ENCODE results near the gene CACNG7.

The CACNG7 gene

DNA sequence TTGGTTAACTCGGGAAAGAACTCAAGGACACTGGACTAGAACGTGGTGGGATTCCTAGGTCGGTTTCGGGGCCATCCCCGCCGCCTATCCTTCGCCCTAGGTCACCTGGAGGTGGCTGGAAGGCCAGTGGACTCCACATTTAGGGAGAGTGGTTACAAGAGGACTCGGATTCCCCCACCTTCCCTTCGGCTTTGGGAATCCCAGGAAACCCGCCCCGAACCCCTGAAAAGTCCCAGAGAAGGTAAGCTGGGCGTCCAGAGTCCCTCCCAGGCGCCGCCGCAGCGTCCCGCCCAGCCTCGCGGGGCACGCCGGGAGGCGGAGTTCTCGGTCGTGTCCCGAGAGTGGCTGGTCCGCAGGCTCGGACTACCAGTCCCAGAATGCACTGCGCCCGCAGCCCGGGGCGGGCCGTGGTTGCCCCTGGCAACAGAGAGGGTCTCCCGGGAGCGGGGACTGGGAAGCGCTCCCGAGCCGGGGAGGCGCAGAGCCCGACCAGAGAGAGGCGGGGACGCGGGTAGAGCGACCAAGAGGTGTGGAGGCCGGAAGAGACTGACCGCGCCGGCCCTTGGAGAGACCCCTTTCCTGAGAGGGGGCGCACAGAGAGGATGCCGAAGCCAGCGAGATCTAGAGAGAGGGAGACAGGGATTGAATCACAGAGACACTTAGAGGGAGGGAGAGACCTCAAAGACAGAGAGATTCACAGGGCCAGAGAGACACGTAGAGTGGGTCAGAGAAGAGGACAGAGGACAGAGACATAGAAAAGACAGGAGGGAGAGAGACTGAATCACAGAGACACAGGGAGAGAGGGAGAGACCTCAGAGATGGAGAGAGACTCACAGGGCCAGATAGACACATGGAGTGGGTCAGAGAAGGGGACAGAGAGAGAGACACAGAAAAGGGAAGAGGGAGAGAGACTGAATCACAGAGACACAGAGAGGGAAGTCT lies 29.7 kb upstream of the CACNG7 start:
- DNase-seq (ENCODE audit: low spot score) = peak; percentile 93

DNA sequence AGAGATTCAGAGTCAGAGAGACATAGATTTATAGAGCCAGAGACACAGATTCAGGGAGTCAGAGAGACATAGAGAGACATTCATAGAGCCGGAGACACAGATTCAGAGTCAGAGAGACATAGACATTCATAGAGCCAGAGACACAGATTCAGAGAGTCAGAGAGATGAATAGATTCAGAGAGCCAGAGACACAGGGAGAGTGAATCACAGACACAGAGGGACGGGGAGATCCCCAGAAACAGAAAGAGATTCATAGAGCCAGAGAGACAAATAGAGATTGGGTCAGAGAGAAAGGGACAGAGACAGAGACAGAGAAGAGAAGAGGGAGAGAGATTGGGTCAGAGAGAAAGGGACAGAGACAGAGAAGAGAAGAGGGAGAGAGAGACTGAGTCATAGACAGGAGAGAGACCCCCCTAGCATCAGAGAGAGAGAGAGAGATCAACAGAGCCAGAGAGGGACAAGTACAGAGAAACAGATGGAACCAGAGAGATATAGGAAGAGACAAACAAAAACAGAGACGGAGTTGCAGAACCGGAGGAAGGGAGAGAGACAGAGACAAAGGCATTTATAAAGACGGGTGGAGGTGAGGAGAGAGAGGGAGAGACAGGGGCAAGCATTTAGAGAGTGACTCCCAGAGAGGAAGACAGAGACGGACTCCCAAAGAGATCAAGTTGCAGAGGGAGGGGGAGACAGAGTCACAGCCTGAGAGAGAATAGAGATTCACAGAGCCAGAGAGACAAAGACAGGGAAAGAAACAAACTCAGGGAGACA lies 28.2 kb upstream of the CACNG7 start:
- DNase-seq (ENCODE audit: low spot score) = no peak

DNA sequence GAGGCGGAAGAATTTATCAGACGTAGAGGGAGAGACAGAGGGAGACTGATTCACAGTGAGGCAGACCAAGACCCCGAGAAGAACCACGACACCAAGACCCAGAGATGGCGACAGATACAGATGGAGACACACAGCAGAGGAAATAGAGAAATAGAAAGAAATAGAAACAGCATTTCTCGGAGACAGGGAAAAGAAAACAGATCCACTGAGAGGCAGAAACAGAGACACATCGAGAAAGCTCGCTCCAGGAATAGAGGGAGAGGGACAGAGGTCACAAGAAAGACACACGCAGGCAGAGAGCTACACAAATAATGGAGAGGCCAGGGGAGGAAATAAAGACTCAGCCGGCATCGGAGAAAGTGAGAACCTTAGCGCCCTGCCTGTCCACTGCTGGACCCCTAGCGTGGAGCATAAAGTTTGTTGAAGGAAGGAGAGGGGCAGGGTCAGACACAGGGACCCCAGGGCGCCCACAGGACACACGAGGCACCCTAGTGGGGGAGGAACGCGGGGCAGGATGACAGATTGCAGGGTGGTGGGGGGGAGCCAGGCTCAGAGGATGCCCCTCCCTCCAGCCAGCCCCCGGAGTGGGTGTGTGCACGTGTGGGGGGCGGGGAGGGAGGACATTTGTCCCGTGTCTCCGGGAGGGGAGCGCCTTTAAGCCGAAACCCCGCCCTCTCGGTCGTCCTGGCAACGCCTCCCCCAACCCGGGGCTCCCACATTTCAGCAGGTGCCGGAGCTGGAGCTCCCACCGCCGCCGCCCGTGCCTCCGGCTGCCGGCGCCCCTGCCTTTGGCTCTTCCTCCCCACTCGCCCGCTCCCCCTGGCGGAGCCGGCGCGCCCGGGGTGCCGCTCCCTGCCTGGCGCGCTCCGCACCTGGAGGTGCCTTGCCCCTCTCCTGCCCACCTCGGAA lies 27.3 kb upstream of the CACNG7 start, which contains the start of gene PRKCG:
Gene PRKCG (plus strand): TSS at position 716 of the 909 bp plus-strand sequence. CDS start 298 bp downstream, outside the sequence.
- peak; percentile 41 for DNase-seq (ENCODE audit: low spot score)

DNA sequence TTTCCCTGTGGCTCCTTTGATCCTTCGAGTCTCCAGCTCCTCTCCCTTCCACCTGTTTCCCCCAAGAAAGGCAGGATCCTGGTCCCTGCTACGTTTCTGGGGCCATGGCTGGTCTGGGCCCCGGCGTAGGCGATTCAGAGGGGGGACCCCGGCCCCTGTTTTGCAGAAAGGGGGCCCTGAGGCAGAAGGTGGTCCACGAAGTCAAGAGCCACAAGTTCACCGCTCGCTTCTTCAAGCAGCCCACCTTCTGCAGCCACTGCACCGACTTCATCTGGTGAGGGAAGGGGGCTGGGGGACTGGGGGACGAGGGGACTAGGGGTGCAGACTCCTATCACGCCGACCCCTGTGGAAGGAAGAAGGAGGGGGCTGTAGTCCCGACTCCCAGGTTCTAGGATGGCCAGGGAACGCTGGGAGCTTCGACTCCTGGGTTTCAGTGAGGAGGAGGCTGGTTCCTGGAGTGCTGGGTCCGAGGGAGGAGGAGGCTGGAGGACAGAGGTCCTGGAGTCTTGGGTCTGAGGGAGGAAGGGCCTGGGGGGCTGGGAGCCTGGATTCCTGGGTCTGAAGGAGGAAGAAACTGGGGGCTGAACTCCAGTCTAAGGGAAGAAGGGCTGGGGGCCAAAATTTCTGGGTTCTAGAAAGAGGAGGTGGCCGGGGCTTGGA lies 26.6 kb upstream of the CACNG7 start:
- no peak for DNase-seq (ENCODE audit: low spot score)

DNA sequence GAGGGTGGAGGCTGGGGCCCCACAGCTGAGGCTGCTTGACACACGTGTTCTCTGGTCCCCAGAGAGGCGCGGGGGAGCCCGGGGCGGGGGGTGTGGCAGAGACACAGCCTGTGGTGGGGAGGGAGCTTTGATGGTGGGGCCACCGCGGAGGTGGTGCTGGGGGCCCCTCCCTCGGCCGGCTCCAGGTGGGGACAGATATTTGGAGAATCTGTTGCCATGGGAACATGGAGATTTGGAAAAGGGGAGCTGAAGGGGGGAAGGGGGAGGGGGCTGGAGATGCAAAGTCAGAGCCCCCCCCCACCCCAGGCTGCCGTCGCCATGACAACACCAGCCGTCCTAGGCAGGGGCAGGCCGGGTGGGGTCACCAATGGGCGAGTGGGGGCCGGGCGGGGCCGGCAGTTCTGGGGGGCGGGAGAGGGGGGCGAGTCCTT lies 25.8 kb upstream of the CACNG7 start:
- DNase-seq (ENCODE audit: low spot score) = no peak

DNA sequence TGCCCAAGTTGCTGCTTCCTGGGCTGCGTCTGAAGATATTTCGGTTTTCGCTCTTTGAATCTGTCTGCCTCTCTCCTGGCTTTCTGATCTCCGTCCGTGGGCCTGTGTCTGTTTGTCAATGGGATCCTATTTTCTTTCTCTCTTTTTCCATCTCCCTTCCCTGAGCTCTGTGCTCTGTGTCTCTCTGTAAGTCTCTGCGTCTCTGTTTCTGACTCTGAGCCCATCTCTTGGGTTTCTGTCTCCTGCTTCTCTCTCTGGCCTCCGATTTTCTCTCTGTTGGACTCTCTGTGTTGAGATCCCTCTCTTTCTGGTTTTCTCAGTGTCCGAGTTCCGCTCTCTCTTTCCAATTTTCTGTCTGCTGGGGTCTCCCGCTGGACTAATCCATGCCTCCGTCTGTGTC lies 25.3 kb upstream of the CACNG7 start:
- DNase-seq (ENCODE audit: low spot score) = no peak

DNA sequence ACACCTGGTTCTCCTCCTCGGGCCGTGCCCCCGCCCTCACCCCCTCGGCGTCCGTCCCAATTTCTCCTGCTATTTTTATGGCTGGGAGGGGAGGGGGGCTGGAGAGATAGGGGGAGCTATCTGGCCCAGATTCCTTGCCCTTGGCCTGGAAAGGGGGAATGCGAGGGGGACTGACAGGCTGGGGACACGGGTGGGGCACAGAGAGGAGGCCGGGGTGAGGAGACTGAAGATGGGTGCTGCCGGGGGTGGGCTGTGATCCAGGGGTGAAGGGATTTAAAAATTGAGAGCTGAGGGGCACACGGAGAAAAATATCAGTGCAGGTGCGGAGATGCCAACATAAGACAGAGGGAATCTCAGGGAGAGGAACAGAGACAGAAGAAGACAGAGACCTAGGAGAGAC lies 24.8 kb upstream of the CACNG7 start:
- no peak for DNase-seq (ENCODE audit: low spot score)

DNA sequence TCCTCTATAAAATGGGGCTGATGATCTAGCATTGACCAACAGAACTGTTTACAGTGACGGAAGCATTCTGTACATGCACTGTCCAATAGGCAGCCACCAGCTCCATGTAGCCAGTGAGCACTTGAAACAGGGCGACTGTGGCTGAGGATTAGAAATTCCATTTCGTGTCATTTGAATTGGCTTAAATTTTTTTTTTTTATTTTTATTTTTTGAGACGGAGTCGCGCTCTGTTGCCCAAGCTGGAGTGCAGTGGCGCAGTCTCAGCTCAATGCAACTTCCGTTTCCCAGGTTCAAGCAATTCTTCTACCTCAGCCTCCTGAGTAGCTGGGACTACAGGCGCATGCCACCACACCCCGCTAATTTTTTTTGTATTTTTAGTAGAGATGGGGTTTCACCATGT lies 24.0 kb upstream of the CACNG7 start:
- no peak for DNase-seq (ENCODE audit: low spot score)

DNA sequence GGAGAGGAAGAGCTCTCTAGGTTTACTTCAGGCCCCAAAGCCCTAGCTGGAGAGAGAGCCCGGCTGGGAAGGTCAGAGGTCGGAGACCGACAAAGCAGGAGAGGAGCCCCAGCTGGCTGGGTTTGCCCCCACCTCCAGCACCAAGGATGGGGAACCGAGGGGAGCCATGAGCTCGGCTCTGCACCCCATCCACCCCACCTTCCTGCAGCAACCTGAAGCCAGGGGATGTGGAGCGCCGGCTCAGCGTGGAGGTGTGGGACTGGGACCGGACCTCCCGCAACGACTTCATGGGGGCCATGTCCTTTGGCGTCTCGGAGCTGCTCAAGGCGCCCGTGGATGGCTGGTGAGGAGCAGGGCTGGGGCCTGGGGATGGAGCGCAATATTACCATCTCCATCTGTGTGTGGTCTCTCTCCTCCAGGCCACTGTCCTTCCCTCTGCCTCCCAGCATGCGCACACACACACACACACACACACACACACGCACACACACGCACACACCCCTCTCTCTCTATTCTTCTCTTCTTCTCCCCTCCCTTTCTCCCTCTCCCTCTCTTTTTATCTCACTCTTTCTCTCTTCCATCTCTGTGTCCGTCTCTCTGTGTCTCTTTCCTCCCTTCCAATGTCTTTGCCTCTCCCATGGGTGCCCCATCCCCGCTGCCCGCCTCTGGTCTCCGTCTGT lies 16.6 kb upstream of the CACNG7 start:
- no peak for DNase-seq (ENCODE audit: low spot score)

DNA sequence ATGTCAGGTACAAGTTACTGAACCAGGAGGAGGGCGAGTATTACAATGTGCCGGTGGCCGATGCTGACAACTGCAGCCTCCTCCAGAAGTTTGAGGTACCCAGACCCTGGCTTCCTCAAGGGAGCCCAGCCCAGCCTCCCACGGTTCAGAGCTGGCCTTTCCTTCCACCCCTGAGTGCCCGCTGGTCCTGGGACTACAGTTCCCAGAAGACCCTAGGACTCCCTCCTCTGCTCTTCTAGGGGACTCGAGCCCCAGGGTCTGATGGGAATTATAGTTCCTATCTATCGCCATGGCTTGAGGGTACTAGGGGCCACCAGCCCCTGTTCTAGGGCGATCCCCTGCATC lies 16.1 kb upstream of the CACNG7 start:
- no peak for DNase-seq (ENCODE audit: low spot score)

DNA sequence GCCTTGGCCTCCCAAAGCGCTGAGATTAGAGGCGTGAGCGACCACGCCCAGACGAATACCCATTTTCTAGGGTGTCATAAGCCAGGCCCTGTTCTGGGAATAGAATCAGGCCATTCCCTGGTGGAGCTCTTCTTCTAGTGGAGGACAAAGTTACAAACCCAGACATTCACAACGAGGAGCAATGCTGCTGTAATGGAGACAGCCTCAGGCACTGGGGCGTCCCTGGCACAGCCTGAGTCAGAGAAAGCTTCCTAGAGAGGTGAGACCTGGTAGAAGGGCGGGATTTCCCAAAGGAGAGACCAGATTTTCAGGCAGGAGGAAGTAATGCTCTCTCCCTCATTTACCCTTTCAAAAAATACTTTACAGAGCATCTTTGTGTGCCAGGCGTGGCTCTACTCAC lies 14.4 kb upstream of the CACNG7 start:
- DNase-seq (ENCODE audit: low spot score) = no peak

DNA sequence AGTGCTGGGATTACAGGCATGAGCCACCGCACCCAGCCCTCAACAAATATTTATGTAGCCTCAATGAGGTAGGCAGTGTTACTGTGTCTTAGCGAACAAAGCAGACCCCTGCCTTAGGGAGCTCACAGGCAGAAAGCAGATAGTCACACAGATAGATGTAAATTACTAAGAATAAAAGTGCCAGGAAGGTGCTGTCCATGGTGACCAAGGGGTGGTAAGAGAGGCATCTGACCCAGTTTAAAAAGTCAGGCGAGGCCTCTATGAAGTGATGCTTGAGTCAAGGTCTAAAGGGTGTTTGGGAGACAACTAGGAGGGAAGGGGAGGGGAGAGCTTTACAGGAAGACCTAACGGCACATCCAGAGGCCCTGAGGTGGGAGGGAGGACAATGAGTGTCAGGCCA lies 12.4 kb upstream of the CACNG7 start:
- no peak for DNase-seq (ENCODE audit: low spot score)

DNA sequence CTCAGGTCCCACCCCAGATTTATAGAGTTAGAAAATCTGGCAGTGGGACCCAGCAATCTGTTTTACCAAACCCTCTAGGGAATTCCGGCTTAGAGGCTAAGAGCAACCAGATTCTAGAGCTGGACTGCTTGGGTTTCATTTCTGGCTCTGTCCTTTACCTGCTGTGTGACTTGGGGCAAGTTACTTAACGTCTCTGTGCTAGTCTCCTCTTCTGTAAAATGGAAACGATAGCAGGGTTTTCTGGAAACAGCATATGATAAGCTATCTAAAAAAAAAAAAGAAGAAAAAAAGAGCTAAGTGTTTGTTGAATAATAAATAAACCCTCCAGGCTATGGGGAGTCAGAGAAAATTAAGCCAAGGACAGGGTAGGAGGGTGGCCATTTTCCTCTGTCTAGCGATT lies 11.6 kb upstream of the CACNG7 start:
- no peak for DNase-seq (ENCODE audit: low spot score)

DNA sequence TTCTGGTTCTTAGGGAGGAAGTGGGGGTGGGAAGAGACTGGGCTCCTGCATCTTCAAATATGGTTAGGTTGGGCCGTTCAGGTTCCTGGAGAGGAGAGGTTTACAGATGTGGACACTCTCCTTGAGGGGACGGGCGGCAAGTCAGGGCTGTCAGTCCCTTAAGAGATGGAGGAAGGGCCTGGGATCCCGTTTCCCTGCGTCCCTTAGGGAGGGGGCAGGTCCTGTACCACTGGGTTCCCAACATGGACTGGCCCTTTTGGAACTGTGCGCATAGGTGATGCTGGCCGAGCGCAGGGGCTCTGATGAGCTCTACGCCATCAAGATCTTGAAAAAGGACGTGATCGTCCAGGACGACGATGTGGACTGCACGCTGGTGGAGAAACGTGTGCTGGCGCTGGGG lies 10.9 kb upstream of the CACNG7 start:
- DNase-seq (ENCODE audit: low spot score) = no peak

DNA sequence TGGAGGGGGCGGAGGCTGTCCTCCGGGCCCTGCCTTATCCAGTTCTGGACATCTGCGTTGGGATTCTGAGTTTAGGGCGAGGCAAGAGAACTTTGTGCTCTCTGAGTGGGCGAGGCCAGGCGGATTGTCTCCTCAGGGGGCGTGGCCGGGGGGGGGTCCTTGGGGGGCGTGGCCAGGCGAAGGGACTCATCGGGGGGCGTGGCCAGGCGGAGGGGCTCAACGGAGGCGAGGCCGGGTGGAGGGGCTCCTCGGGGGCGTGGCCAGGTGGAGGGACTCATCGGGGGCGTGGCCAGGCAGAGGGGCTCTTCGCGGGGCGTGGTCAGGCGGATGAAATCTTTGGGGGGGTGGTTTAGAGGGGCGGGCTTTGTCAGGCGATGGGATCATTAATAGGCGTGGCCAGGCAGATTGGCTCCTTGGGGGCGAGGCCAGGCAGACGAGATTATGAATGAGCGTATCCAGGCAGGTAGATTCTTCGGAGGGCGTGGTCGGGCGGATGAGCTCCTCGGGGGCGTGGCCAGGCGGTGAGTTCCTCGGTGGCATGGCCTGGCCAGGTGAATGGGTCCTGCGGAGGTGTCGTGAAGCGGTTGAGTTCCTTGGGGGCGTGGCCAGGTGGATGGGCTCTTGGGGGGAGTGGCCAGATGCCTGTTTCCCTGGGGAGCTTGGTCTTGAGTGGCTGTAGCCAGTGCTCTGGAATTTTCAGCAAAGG lies 10.3 kb upstream of the CACNG7 start:
- DNase-seq (ENCODE audit: low spot score) = no peak

DNA sequence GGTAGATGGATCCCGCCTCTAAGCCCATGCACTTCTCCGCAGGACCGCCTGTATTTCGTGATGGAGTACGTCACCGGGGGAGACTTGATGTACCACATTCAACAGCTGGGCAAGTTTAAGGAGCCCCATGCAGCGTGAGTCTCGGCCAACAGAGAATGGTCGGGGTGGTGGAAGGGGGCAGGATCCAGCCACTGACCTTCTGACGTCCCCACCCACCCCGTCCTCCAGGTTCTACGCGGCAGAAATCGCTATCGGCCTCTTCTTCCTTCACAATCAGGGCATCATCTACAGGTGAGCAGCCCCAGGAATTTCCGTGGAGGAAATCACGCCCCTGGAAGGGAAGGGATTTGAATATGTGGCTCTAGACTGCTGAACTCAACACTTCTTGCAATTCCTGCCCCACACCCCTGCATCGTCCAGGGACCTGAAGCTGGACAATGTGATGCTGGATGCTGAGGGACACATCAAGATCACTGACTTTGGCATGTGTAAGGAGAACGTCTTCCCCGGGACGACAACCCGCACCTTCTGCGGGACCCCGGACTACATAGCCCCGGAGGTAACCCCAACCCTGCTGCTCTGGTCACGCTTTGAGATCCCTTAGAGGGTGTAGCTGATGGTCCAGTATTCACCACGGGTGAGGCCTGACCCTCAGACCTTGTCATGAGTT lies 8.8 kb upstream of the CACNG7 start:
- no peak for DNase-seq (ENCODE audit: low spot score)

DNA sequence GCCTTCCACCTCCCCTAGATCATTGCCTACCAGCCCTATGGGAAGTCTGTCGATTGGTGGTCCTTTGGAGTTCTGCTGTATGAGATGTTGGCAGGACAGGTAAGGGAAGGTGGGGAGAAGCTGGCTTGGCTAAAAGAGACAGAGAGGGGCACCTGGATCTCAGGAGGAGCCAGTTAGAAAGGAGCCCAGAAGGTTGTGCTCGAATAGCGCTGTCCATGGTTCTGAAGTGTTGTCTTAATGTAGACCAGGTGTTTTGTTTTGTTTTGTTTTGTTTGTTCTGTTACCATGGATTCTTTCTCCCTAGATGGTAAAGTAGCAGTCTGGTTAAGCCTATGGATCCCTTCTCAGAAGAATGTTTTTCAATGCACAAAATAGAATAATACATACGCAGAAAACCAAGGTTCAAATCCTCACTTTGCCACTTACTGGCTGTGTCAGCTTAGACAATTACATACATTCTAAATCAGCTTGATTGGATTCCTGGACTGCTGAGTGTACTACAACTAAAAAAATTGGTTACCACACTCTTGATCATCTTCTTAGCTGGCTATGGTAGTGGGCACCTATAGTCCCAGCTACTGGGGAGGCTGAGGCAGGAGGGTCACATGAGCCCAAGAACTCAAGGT lies 5.9 kb upstream of the CACNG7 start:
- no peak for DNase-seq (ENCODE audit: low spot score)

DNA sequence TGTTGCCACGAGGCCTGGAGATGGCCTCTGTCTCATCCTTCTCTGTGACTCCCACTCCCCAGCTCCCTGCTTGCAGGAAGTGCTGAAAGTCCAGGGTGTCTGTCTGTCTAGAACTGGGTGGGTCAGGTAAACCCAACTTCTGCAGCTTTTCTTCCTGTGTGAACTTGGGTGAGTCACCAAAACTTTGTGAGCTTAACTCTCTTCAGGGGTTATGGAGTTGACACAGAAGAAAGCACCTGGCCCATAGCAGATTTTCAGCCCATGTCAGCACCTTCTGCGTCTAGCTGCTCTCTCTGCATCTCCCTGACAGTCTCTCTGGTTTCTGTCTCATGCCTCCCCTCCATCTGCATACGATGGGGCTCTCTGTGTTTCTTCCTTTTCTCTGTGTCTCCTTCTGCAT lies 4.2 kb upstream of the CACNG7 start:
- no peak for DNase-seq (ENCODE audit: low spot score)

DNA sequence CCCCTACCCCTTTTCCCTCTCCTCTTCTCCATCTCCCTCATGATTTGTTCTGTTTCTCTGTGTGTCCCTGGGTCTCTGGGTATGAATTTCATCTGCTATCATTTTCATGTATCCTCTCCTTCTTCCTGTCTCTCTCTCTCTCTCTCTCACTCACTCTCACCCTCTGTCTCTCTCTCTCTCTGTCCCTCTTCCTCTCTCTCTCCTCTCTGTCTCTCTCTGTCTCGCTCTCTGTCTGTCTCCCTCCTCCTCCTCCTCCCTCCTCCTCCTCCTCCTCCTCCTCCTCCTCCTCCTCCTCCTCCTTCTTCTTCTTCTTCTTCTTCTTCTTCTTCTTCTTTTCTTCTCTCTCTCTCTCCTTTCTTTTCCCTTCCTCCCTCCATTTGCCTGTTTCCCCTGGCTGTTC lies 3.3 kb upstream of the CACNG7 start:
- DNase-seq (ENCODE audit: low spot score) = no peak

All from Ammon's horn (tissue), 1 donor.